ENCODE results near the gene GAPDHS. TPM values are rescaled to one million over a fixed set of nuclear protein-coding genes. Genes with fewer than 3 reads are reported as not detected.

The GAPDHS gene
- total and polyA plus RNA-seq, 2 experiments from 2014 or later, result not detected

- no peak for TF ChIP-seq EZH2phosphoT487 (IDR thresholded peaks at IDR 0.05; ENCODE audit: low read depth, severe bottlenecking, unreplicated experiment)
- TF ChIP-seq CTCF (IDR thresholded peaks at IDR 0.05; ENCODE audit: poor library complexity), result no peak
- TF ChIP-seq EZH2 (IDR thresholded peaks at IDR 0.05; ENCODE audit: borderline replicate concordance), result no peak
- DNase-seq (ENCODE audit: low spot score), result no peak
- H3K9me2 ChIP-seq (replicated peaks; ENCODE audit: insufficient read depth), result no peaks in the 10 kb centered on the region
- H3K36me3 ChIP-seq (replicated peaks; ENCODE audit: insufficient read depth, low read depth), result no peaks in the 10 kb centered on the region
- H3K79me2 ChIP-seq, result peaks cover 32% of the 10 kb centered on the region
- WGBS (ENCODE audit: low lambda C conversion rate, missing lambda C conversion rate), result 97% methylated on average over 11 of the region's 11 CpGs
- H3K4me1 ChIP-seq (ENCODE audit: insufficient read depth), result peaks cover 15% of the 10 kb centered on the region
- no peak overlapping the region for H2AFZ ChIP-seq
- H3K9me3 ChIP-seq (ENCODE audit: low read depth), result no peaks in the 10 kb centered on the region
- no peak overlapping the region for H3K27ac ChIP-seq
- no peak overlapping the region for H3K4me3 ChIP-seq
- no peak overlapping the region for H3K4me2 ChIP-seq
- no peaks in the 10 kb centered on the region for H3K27me3 ChIP-seq
- H4K20me1 ChIP-seq (ENCODE audit: insufficient read depth, poor library complexity, severe bottlenecking), result no peaks in the 10 kb centered on the region
Measured at GRCh38 chr19:35542209-35542608, 9.0 kb downstream of the GAPDHS start.

- no peak overlapping the region for H3K27ac ChIP-seq
- peaks cover 15% of the 10 kb centered on the region for H3K4me1 ChIP-seq (ENCODE audit: insufficient read depth)
- no peaks in the 10 kb centered on the region for H4K20me1 ChIP-seq (ENCODE audit: insufficient read depth, poor library complexity, severe bottlenecking)
- 94% methylated on average over 15 of the region's 15 CpGs for WGBS (ENCODE audit: low lambda C conversion rate, missing lambda C conversion rate)
- DNase-seq (ENCODE audit: low spot score), result no peak
- no peak overlapping the region for H2AFZ ChIP-seq
- H3K27me3 ChIP-seq, result no peaks in the 10 kb centered on the region
- H3K9me2 ChIP-seq (replicated peaks; ENCODE audit: insufficient read depth), result no peaks in the 10 kb centered on the region
- TF ChIP-seq EZH2 (IDR thresholded peaks at IDR 0.05; ENCODE audit: borderline replicate concordance) (no peak), CTCF (IDR thresholded peaks at IDR 0.05; ENCODE audit: poor library complexity) (no peak), EZH2phosphoT487 (IDR thresholded peaks at IDR 0.05; ENCODE audit: low read depth, severe bottlenecking, unreplicated experiment) (no peak)
- H3K36me3 ChIP-seq (replicated peaks; ENCODE audit: insufficient read depth, low read depth), result no peaks in the 10 kb centered on the region
- no peak overlapping the region for H3K4me3 ChIP-seq
- no peak overlapping the region for H3K4me2 ChIP-seq
- no peaks in the 10 kb centered on the region for H3K9me3 ChIP-seq (ENCODE audit: low read depth)
- peaks cover 35% of the 10 kb centered on the region for H3K79me2 ChIP-seq
Measured at GRCh38 chr19:35543280-35544109, 10.2 kb downstream of the GAPDHS start.

- H3K4me3 ChIP-seq, result peak overlapping the region; percentile 74
- no peaks in the 10 kb centered on the region for H3K27me3 ChIP-seq
- H3K36me3 ChIP-seq (replicated peaks; ENCODE audit: insufficient read depth, low read depth), result no peaks in the 10 kb centered on the region
- DNase-seq (ENCODE audit: low spot score), result no peak
- no peaks in the 10 kb centered on the region for H4K20me1 ChIP-seq (ENCODE audit: insufficient read depth, poor library complexity, severe bottlenecking)
- no peaks in the 10 kb centered on the region for H3K9me2 ChIP-seq (replicated peaks; ENCODE audit: insufficient read depth)
- no peak for TF ChIP-seq CTCF (IDR thresholded peaks at IDR 0.05; ENCODE audit: poor library complexity)
- TF ChIP-seq EZH2phosphoT487 (IDR thresholded peaks at IDR 0.05; ENCODE audit: low read depth, severe bottlenecking, unreplicated experiment), result no peak
- TF ChIP-seq EZH2 (IDR thresholded peaks at IDR 0.05; ENCODE audit: borderline replicate concordance), result no peak
- H3K4me2 ChIP-seq, result peak overlapping the region; percentile 86
- no peaks in the 10 kb centered on the region for H3K9me3 ChIP-seq (ENCODE audit: low read depth)
- peak overlapping the region; percentile 85 for H2AFZ ChIP-seq
- 79% methylated on average over 3 of the region's 3 CpGs for WGBS (ENCODE audit: low lambda C conversion rate, missing lambda C conversion rate)
- peak overlapping the region; percentile 69 for H3K27ac ChIP-seq
- H3K4me1 ChIP-seq (ENCODE audit: insufficient read depth), result peaks cover 15% of the 10 kb centered on the region
- peaks cover 35% of the 10 kb centered on the region for H3K79me2 ChIP-seq
Measured at GRCh38 chr19:35544110-35544802, 11.0 kb downstream of the GAPDHS start.

Data from hepatocyte (in vitro differentiated cells).